Small intestine (tissue), 7 donors: ENCODE measurements around the gene SH2D6. TPM values are rescaled to one million over a fixed set of nuclear protein-coding genes. Genes with fewer than 3 reads are reported as not detected.

Source experiments
- DNase-seq, 2 donors: peaks; one replicate each; pipeline versions ENCODE4 v3.0.0 to v3.0.0-alpha.2; 2013
- FAIRE-seq: peaks from 2 replicates; lab custom pipeline; 2012; peaks lifted over from hg19 to GRCh38; lab: Jason Lieb, UNC
- H3K27ac ChIP-seq, 3 donors: one replicate each; pipeline ENCODE4 v1.5.1; 2013; ENCODE audit warnings: low read length in 2 of 3, mild to moderate bottlenecking in 2 of 3, control low read depth in 1 of 3, inconsistent platforms in 1 of 3, low read depth in 1 of 3, moderate library complexity in 1 of 3
- H3K27me3 ChIP-seq, 3 donors: one replicate each; pipeline ENCODE4 v1.6.1; 2013; ENCODE audit warnings: low read length in 3 of 3, inconsistent platforms in 1 of 3; ENCODE audit not compliant: control insufficient read depth in 3 of 3, insufficient read depth in 3 of 3
- H3K36me3 ChIP-seq, 3 donors: one replicate each; pipeline ENCODE4 v1.6.1; 2013; ENCODE audit warnings: low read length in 3 of 3, inconsistent platforms in 1 of 3, low read depth in 1 of 3, mild to moderate bottlenecking in 1 of 3, moderate library complexity in 1 of 3; ENCODE audit not compliant: control insufficient read depth in 3 of 3, insufficient read depth in 2 of 3
- H3K4me1 ChIP-seq, 3 donors: one replicate each; pipeline ENCODE4 v1.6.1; 2013; ENCODE audit warnings: low read length in 2 of 3, inconsistent platforms in 1 of 3, low read depth in 1 of 3, mild to moderate bottlenecking in 1 of 3, moderate library complexity in 1 of 3; ENCODE audit not compliant: control insufficient read depth in 3 of 3, insufficient read depth in 2 of 3
- H3K4me3 ChIP-seq, 3 donors: one replicate each; pipeline ENCODE4 v1.5.1; 2013; ENCODE audit warnings: low read length in 3 of 3, control low read depth in 1 of 3, inconsistent platforms in 1 of 3, low read depth in 1 of 3, mild to moderate bottlenecking in 1 of 3, moderate library complexity in 1 of 3
- H3K9me3 ChIP-seq, 2 donors: one replicate each; pipeline ENCODE4 v1.6.1; 2013; ENCODE audit warnings: low read depth in 1 of 2, low read length in 1 of 2; ENCODE audit not compliant: control insufficient read depth in 2 of 2, insufficient read depth in 1 of 2
- WGBS, 3 donors: extraction: QIAGEN DNeasy Blood & Tissue Kit; methylation state at CpG; one replicate each; pipeline ENCODE4 v1.1.7; 2013; 5-methylcytosine and 5-hydroxymethylcytosine counted together
- polyA plus RNA-seq, 4 donors: library from polyadenylated mRNA; stranded (reverse) in 3 of 4; unstranded in 1 of 4; fragments of 200-250 nt in 3 of 4; fragments of 120-200 nt in 1 of 4; gene quantifications; one replicate each; pipeline versions ENCODE4 v1.2.1 to v1.2.3, GENCODE V29; 2013
- donor health status: healthy with polysubstance abuse.
- donor health status: control.
- donor health status: control.
- donor health status: Bipolar disorder and iron deficiency.
- donor health status: healthy.

SH2D6 gene
- polyA plus RNA-seq, 4 donors: 2.8 to 122 (median 23.8) TPM

GRCh38 chr2:85400541-85401463 lies 17.7 kb upstream of the SH2D6 start:
- no peak overlapping the region for H3K27ac ChIP-seq
- WGBS, 3 donors: 85 to 86% (median 86%) methylated on average over 14 of the region's 14 CpGs
- no peak for FAIRE-seq
- no peak overlapping the region for H3K4me3 ChIP-seq
- H3K4me1 ChIP-seq: no peaks in the 10 kb centered on the region
- H3K27me3 ChIP-seq: no peaks in the 10 kb centered on the region
- peaks cover 0 to 5% of the 10 kb centered on the region in 2 donors for H3K9me3 ChIP-seq
- H3K36me3 ChIP-seq: peaks cover 0 to 49% (median 3%) of the 10 kb centered on the region in 3 donors
- DNase-seq: no peak

DNA sequence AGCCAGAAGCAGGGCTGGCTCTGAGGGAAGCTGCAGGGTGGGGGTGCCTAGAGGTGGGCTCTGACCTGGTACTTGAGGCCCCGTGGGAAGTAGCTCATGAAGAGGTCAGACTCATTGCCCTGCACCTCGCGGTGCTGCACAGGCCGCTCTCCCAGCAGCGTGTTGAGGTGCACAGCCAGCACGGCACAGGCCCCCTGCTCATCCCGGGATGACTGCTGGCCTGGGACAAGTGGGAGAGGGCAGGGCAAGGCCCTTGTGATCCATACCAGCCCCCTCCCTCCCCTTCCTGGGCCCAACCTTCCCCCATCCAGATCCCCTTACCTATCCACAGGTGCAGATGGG lies 17.1 kb upstream of the SH2D6 start:
- Histone ChIP-seq H3K27me3 (no peaks in the 10 kb centered on the region), H3K27ac (no peak overlapping the region), H3K4me3 (no peak overlapping the region), H3K4me1 (peaks cover 0 to 3% (median 0%) of the 10 kb centered on the region in 3 donors), H3K9me3 (peaks cover 0 to 5% of the 10 kb centered on the region in 2 donors), H3K36me3 (peaks cover 0 to 46% (median 3%) of the 10 kb centered on the region in 3 donors)
- WGBS, 3 donors: 89 to 95% (median 90%) methylated on average over 7 of the region's 7 CpGs
- no peak for FAIRE-seq
- no peak for DNase-seq

DNA sequence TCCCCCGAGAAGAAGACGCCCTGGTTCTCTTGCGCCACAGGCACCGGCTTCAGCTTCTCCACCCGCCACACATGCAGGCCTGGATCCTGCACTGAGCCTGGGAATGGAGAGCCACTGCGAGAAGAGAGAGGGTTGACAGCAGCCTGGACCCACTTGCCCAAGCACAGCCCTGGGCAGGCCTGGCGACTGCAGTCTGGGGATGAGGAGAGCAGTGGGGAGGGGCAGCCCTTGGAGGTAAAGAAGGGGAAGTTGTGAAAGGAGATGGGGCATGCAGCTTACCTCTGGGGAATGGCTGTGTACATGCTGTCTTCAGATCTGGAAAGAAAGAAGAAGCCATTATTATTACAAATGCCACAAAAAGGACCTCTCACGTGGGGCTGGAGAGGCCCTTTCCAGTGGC lies 16.7 kb upstream of the SH2D6 start:
- Histone ChIP-seq H3K27ac (no peak overlapping the region), H3K36me3 (peaks cover 0 to 46% (median 3%) of the 10 kb centered on the region in 3 donors), H3K4me1 (peaks cover 0 to 3% (median 0%) of the 10 kb centered on the region in 3 donors), H3K4me3 (no peak overlapping the region), H3K9me3 (peaks cover 0 to 5% of the 10 kb centered on the region in 2 donors), H3K27me3 (no peaks in the 10 kb centered on the region)
- 91 to 95% (median 93%) methylated on average over 8 of the region's 8 CpGs for WGBS, 3 donors
- no peak for FAIRE-seq
- no peak for DNase-seq

DNA sequence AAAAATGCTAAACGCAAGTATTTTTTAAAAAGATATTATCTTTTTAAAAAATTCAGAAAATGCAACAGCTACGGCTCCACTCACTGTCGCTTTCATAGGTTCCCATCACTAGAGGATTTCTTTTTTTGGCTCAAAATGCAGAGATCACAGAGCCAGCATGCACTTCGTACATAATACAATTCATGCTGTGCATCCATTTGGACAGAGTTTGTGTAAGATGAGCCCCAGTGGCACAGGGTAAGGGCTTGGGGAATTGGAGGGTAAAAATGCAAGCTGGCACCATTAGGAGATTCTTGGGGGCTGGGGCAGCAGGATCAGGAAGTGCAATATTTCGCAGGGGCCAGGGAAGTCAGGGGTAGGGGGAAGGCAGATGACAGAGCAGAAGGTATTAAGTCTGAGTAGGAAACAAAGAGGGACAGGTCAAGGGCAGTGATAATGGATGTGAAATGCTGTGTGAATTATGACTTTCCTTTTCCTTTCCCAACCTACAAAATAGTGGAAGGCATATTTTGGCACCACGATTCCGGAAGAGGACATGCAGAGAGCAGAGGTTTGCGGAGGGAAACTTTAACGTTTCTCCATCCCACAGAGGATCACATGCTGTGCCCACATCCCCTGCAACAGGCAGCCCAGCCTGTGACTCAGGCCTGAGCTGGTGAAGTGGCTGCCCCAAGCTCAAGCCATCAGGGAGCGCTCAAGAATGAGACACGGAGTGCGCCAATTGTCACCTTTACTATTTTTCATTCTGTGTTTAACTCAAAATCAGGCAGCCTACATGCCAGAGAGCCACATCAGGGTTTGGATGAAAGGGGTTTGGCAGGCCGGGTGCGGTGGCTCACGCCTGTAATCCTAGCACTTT lies 13.1 kb upstream of the SH2D6 start:
- H3K27ac ChIP-seq: peak overlapping the region in 1 of 3 donors; percentile 35
- peaks cover 0 to 5% of the 10 kb centered on the region in 2 donors for H3K9me3 ChIP-seq
- no peak overlapping the region for H3K4me3 ChIP-seq
- H3K4me1 ChIP-seq: peaks cover 3 to 18% (median 6%) of the 10 kb centered on the region in 3 donors
- WGBS, 3 donors: 69 to 90% (median 75%) methylated on average over 15 of the region's 15 CpGs
- no peak for FAIRE-seq
- peaks cover 0 to 16% (median 3%) of the 10 kb centered on the region in 3 donors for H3K36me3 ChIP-seq
- peak in 1 of 2 donors; percentile 46 for DNase-seq
- H3K27me3 ChIP-seq: no peaks in the 10 kb centered on the region

DNA sequence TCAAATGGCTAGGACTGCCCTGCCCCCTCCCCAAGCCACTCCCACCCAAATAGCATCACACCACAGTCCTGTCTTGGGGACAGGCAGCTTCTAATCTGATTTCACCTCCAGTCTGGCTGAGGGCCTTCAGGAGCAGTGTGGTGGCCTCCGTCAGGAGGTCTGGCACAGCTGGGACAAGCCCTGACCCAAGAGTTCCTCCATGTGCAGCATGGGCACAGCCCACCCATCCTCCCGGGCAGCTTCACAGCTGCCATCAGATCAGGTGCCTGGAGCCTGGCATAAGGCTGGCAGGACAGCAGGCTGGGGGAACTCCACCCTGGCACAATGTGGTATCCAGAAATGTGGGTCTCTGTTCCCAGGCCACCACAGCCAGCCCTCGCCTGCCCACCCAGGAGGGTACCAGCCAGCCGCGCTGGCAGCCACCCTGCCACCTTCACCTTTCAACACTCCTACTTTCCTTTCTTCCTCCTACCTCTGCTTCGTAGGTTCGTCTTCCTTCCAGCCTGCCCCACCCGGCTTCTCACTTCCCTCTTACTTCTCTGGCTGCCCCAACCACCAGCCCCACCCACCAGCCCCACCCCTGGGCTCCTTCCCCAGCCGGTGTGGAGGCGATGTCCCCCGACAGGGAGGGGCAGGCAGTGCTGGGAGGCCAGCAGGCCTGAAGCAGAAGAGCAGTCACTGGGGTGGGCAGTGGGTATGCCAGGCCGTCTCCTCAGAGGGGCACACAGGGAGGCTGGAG lies 8.5 kb upstream of the SH2D6 start, which contains the start of gene CAPG:
Gene CAPG (minus strand): TSS at position 522 of the 739 bp plus-strand sequence. CDS start 8,221 bp downstream, outside the sequence.
- peak; percentile 79 to 88 for DNase-seq
- Histone ChIP-seq H3K4me3 (peak within 1 kb of the TSS in 2 of 3 donors; percentile 11 to 25), H3K36me3 (no peaks in the 10 kb centered on the region), H3K27ac (peak within 1 kb of the TSS; percentile 43 to 87 (median 50)), H3K4me1 (peaks cover 3 to 47% (median 6%) of the 10 kb centered on the region in 3 donors), H3K27me3 (no peaks in the 10 kb centered on the region), H3K9me3 (no peaks in the 10 kb centered on the region)
- WGBS, 3 donors: 11 to 38% (median 21%) methylated on average over 12 of the region's 12 CpGs
- FAIRE-seq: no peak

GRCh38 chr2:85410584-85411404 lies 7.7 kb upstream of the SH2D6 start:
- peak overlapping the region; percentile 24 to 50 (median 32) for H3K27ac ChIP-seq
- FAIRE-seq (no peak), DNase-seq (peak in 1 of 2 donors; percentile 52)
- H3K36me3 ChIP-seq: no peaks in the 10 kb centered on the region
- no peaks in the 10 kb centered on the region for H3K9me3 ChIP-seq
- H3K4me3 ChIP-seq: no peak overlapping the region
- peaks cover 3 to 52% (median 6%) of the 10 kb centered on the region in 3 donors for H3K4me1 ChIP-seq
- H3K27me3 ChIP-seq: no peaks in the 10 kb centered on the region
- WGBS, 3 donors: 64 to 78% (median 66%) methylated on average over 13 of the region's 13 CpGs

DNA sequence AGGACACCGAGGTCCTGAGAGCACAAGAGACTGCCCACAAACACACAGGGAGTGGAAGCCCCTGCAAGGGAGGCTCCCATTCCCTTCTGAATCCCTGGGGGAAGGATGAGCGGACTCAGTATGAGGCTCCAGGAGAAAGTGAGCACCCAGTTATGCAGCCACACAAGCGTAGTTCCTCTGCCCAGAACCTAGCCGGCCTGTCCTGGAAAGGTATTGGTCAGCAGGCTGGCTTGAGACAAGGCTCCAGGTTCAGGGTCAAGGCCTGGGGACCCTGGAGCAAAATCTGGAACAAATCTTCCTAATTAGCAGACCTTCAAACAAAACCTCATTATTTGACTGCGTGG lies 7.1 kb upstream of the SH2D6 start:
- WGBS, 3 donors: 91 to 96% (median 93%) methylated on average over 5 of the region's 5 CpGs
- Histone ChIP-seq H3K9me3 (no peaks in the 10 kb centered on the region), H3K36me3 (no peaks in the 10 kb centered on the region), H3K27me3 (no peaks in the 10 kb centered on the region), H3K27ac (peak overlapping the region in 1 of 3 donors; percentile 10), H3K4me1 (peaks cover 3 to 49% (median 6%) of the 10 kb centered on the region in 3 donors), H3K4me3 (no peak overlapping the region)
- no peak for FAIRE-seq
- no peak for DNase-seq
